ENCODE results near the gene DNHD1.

Gene DNHD1

DNA sequence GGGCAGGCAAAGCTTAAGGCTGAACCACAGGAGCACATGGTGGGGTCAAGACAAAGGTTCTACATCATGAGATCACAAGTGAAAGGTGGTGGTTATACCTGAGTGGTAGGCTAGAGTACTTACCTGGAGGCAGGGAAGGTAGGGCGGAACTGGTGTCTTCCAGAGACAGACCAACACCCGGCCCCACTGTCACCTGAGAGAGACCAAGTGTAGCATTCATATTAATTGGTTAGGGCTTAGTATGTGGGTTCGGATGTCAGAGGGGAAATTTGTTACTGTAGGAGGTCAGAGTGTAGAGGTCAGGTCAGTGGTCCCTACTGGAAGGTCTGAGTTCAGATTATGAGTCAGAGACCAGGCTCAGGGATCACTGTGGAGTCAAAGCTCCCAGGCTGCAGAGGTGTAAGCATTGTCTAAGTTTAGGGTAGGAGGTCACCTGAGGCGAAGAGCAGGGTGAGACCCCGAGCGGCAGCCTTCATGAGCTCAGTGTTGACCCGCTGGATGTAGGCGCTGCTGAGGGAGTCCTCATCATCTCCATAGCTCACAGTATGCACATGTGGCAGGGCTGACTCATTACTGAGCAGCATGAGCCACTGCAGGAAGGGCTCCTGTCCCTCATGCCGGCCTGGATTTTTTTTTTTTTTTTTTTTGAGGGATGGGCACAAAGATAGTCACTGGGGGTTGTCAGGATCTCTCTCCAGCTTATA is 119.0 kb downstream of the DNHD1 start:
- DNase-seq: no peak

DNA sequence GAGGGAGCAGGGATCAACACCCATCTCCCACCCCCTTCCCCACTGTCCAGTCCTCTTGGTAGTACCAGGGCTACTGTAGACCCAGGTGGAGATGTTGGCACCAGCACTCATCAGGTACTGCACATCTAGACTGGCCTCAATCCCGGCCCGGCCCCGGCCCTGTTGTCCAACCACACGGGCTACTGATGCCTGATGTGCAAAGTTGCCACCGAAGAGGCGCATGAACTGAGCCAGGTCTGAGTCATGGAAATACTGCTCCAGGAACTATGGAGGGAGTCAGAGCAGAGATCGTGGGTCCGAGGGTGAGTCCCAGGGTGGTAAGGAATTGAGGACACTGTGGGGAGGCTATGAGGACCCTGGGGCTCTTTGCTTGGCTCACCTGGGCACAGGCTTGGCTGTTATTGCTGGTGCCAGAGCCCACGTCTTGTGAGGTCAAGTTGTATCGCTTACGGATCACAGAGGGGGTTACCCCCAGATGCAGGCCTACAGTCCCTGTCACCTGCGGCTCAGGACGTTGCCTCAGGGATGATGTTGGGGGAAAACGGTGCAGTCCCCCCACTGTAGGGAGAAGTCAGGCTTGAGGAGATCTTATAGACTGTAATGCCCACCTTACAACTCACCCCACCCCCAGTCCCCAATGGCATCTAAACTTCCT is 119.6 kb downstream of the DNHD1 start:
- DNase-seq: no peak

GRCh38 chr11:6617315-6617781 is 120.3 kb downstream of the DNHD1 start:
- DNase-seq: no peak

GRCh38 chr11:6618117-6619003 is 121.3 kb downstream of the DNHD1 start:
- peak; percentile 89 for DNase-seq

- DNase-seq: peak; percentile 98
Observed at GRCh38 chr11:6619004-6619745, 122.1 kb downstream of the DNHD1 start, which contains the start of gene TPP1. Gene TPP1, minus strand, starts transcription at chr11:6619422. Its CDS starts 22 bp downstream, at chr11:6619400.

- no peak for DNase-seq
Observed at GRCh38 chr11:6620636-6621035, 123.6 kb downstream of the DNHD1 start.
